A673 (cell line): ENCODE data around the gene PSMD3. TPM values are rescaled to one million over a fixed set of nuclear protein-coding genes. Genes with fewer than 3 reads are reported as not detected.

ENCODE experiments used
- BruUV-seq: library from RNA; stranded (reverse); fragments of 400-500 nt; replicated peaks from 2 replicates; lab custom pipeline; 2021; lab: Mats Ljungman, UMichigan
- CTCF ChIA-PET: fragments of 300-600 bp; sonication (Branson Sonifier 250); formaldehyde crosslinking; loops from one replicate; lab custom pipeline; 2022; ENCODE audit warnings: antibody characterized with exemption; lab: Charles Lee
- POLR2A ChIA-PET: fragments of 300-600 bp; sonication (Branson Sonifier 250); formaldehyde crosslinking; loops from one replicate; lab custom pipeline; 2022; ENCODE audit warnings: antibody characterized with exemption; ENCODE audit not compliant: low non-redundant PET; lab: Charles Lee
- DNase-seq: peaks from one replicate; pipeline ENCODE4 v3.0.0-alpha.2; 2015; ENCODE audit warnings: low spot score
- H3K27ac ChIP-seq: fragments of 200-600 bp; sonication (generic); 2 replicates; pipeline ENCODE4 v1.5.1; 2016; ENCODE audit warnings: mixed run types, low read depth, mild to moderate bottlenecking, mixed read lengths, antibody characterized with exemption, low read length; ENCODE audit not compliant: poor library complexity, severe bottlenecking
- H3K27me3 ChIP-seq: fragments of 200-600 bp; sonication (generic); replicated peaks from 2 replicates; pipeline ENCODE4 v1.6.1; 2017; ENCODE audit warnings: mixed run types, low read depth, mild to moderate bottlenecking, mixed read lengths, antibody characterized with exemption, low read length; ENCODE audit not compliant: insufficient read depth, poor library complexity
- H3K36me3 ChIP-seq: fragments of 200-600 bp; sonication (generic); 2 replicates; pipeline ENCODE4 v1.6.1; 2016; ENCODE audit warnings: mixed run types, mild to moderate bottlenecking, mixed read lengths, antibody characterized with exemption, low read length; ENCODE audit not compliant: insufficient read depth, poor library complexity, severe bottlenecking
- H3K4me1 ChIP-seq: fragments of 200-600 bp; sonication (generic); 2 replicates; pipeline ENCODE4 v1.6.1; 2017; ENCODE audit warnings: mixed run types, mild to moderate bottlenecking, mixed read lengths, antibody characterized with exemption, low read length; ENCODE audit not compliant: insufficient read depth, poor library complexity, severe bottlenecking
- H3K4me3 ChIP-seq: fragments of 200-600 bp; sonication (generic); 2 replicates; pipeline ENCODE4 v1.5.1; 2016; ENCODE audit warnings: low read depth, mixed run types, mild to moderate bottlenecking, mixed read lengths, low read length; ENCODE audit not compliant: poor library complexity, severe bottlenecking
- H3K9me3 ChIP-seq: fragments of 200-600 bp; sonication (generic); 2 replicates; pipeline ENCODE4 v1.6.1; 2016; ENCODE audit warnings: mixed run types, low read depth, mild to moderate bottlenecking, mixed read lengths, antibody characterized with exemption, low read length; ENCODE audit not compliant: poor library complexity, severe bottlenecking
- EZH2 ChIP-seq: fragments of 200-600 bp; sonication (generic); IDR thresholded peaks from 2 replicates; pipeline ENCODE4 v1.6.1; 2017; ENCODE audit warnings: borderline replicate concordance, low read depth, mild to moderate bottlenecking, mixed read lengths, antibody characterized with exemption, low read length; ENCODE audit not compliant: poor library complexity, severe bottlenecking
- intact Hi-C: fragments of 100-400 bp; cut with micrococcal nuclease; formaldehyde crosslinking; loops from one replicate; pipeline ENCODE4 v1.10.0; 2022; ENCODE audit not compliant: unreplicated experiment
- microRNA-seq: library from miRNA; unstranded; fragments of <30 nt; microRNA quantifications from one replicate; pipeline ENCODE4 v1.2.0, GENCODE V29; 2021
- total RNA-seq: library from RNA; stranded (reverse); gene quantifications from 2 replicates; pipeline ENCODE4 v1.2.3, GENCODE V29; 2021
- TF ChIP-seq, protein P1 (sequence below): fragments of 300-800, 200-600 bp; sonication (generic); conservative IDR thresholded peaks from 2 replicates; pipeline ENCODE4 v1.5.1; 2017; ENCODE audit warnings: low read depth, mild to moderate bottlenecking, antibody characterized with exemption, low read length, moderate library complexity, mixed read lengths

Gene PSMD3
- total RNA-seq, 1 experiment from 2014 or later: 161 TPM

DNA sequence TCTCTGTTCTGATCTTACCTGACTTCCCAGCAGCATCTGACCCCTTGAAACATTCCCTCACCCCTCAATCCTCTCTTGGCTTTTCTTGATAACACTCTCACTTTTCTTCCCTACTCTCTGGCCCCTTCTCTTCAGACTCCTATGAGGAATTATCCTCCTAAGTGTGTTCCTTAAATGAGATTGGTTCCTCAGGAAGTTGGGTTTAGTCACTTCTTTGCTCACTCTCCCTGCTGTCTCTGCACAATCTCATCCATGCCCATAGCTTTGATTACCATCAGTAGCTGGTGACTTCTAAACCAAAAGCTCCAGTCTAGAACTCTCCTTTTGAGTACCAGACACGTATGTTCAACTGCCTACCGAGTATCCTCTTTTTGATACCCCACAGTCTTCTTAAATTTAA lies 60.6 kb downstream of the PSMD3 start:
- intact Hi-C loops: no loop called here
- no peak for DNase-seq
- no TSS peak for BruUV-seq
- H3K36me3 ChIP-seq: no peaks in the 10 kb centered on the region
- no peaks in the 10 kb centered on the region for H3K4me1 ChIP-seq
- TF ChIP-seq, protein P1, sequence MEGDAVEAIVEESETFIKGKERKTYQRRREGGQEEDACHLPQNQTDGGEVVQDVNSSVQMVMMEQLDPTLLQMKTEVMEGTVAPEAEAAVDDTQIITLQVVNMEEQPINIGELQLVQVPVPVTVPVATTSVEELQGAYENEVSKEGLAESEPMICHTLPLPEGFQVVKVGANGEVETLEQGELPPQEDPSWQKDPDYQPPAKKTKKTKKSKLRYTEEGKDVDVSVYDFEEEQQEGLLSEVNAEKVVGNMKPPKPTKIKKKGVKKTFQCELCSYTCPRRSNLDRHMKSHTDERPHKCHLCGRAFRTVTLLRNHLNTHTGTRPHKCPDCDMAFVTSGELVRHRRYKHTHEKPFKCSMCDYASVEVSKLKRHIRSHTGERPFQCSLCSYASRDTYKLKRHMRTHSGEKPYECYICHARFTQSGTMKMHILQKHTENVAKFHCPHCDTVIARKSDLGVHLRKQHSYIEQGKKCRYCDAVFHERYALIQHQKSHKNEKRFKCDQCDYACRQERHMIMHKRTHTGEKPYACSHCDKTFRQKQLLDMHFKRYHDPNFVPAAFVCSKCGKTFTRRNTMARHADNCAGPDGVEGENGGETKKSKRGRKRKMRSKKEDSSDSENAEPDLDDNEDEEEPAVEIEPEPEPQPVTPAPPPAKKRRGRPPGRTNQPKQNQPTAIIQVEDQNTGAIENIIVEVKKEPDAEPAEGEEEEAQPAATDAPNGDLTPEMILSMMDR: no peak
- no peak for TF ChIP-seq EZH2
- ChIA-PET CTCF (no interaction called here), POLR2A (no interaction called here)
- H3K27ac ChIP-seq: no peak overlapping the region
- no peaks in the 10 kb centered on the region for H3K27me3 ChIP-seq
- H3K9me3 ChIP-seq: no peaks in the 10 kb centered on the region
- H3K4me3 ChIP-seq: no peak overlapping the region

Small RNAs within 50 kb of the gene (microRNA-seq; reads per million reads assigned to microRNA genes)
- gene MIR6884: not detected

Other genes with a start within 250 kb of the PSMD3 start
- 0.62 and 0.63 TPM in 2 replicates for gene GRB7, start 242.9 kb upstream of the PSMD3 start, total RNA-seq
- gene IKZF3, start 116.5 kb upstream of the PSMD3 start, total RNA-seq: not detected in 2 replicates
- gene ZPBP2, start 112.6 kb upstream of the PSMD3 start, total RNA-seq: not detected in 2 replicates
- gene GSDMB, start 62.2 kb upstream of the PSMD3 start, total RNA-seq: 5.0 and 5.3 TPM in 2 replicates
- gene ORMDL3, start 53.2 kb upstream of the PSMD3 start, total RNA-seq: 18.0 and 20.8 TPM in 2 replicates
- not detected in 2 replicates for gene LRRC3C, start 53.1 kb upstream of the PSMD3 start, total RNA-seq
- not detected in 2 replicates for gene GSDMA, start 17.8 kb upstream of the PSMD3 start, total RNA-seq
- not detected in 2 replicates for gene CSF3, start 34.6 kb downstream of the PSMD3 start, total RNA-seq
- gene MED24, start 73.6 kb downstream of the PSMD3 start, total RNA-seq: 48.7 and 50.7 TPM in 2 replicates
- 14.5 and 18.7 TPM in 2 replicates for gene THRA, start 82.2 kb downstream of the PSMD3 start, total RNA-seq
- gene NR1D1, start 119.8 kb downstream of the PSMD3 start, total RNA-seq: 1.9 and 2.6 TPM in 2 replicates
- 56.9 and 59.9 TPM in 2 replicates for gene MSL1, start 141.2 kb downstream of the PSMD3 start, total RNA-seq
- gene CASC3, start 159.7 kb downstream of the PSMD3 start, total RNA-seq: 65.1 and 66.5 TPM in 2 replicates
- 11.4 and 11.9 TPM in 2 replicates for gene RAPGEFL1, start 196.7 kb downstream of the PSMD3 start, total RNA-seq
- gene WIPF2, start 238.5 kb downstream of the PSMD3 start, total RNA-seq: 16.3 and 17.2 TPM in 2 replicates